GM12878 (cell line): ENCODE results near the gene AGAP3. TPM values are rescaled to one million over a fixed set of nuclear protein-coding genes. Genes with fewer than 3 reads are reported as not detected.

ENCODE experiments used
- ASH2L ChIP-seq: fragments of 300-600, 200-600 bp; sonication (generic); IDR thresholded peaks from 2 replicates; pipeline ENCODE4 v1.6.1; 2017; ENCODE audit warnings: low read depth, mild to moderate bottlenecking, borderline replicate concordance
- CBFB ChIP-seq: IDR thresholded peaks from 2 replicates; pipeline ENCODE4 v1.6.1; 2016; ENCODE audit warnings: antibody characterized with exemption, low read depth
- CBX3 ChIP-seq: fragments of 200-600 bp; sonication (generic); IDR thresholded peaks from 2 replicates; pipeline ENCODE4 v1.6.1; 2016; ENCODE audit warnings: low read depth, borderline replicate concordance
- CBX5 ChIP-seq: sonication (generic); IDR thresholded peaks from 2 replicates; pipeline ENCODE4 v1.6.1; 2016; ENCODE audit warnings: low read depth, moderate library complexity, mild to moderate bottlenecking, inconsistent platforms
- CHD1 ChIP-seq: IDR thresholded peaks from 2 replicates; pipeline ENCODE4 v1.6.1; 2012; ENCODE audit warnings: low read depth, low read length, improper control_type of control experiment
- EGR1 ChIP-seq, 2 experiments: IDR thresholded peaks; 1 replicate in 1 of 2; 2 replicates in 1 of 2; pipeline ENCODE4 v1.6.1; 2011 to 2012; ENCODE audit warnings: low read depth in 2 of 2, low read length in 2 of 2, borderline replicate concordance in 1 of 2, mild to moderate bottlenecking in 1 of 2, moderate library complexity in 1 of 2
- GATAD2B ChIP-seq: fragments of 450-650 bp; conservative IDR thresholded peaks from 2 replicates; pipeline ENCODE4 v1.6.1; 2017; ENCODE audit warnings: low read depth, mild to moderate bottlenecking, moderate library complexity
- HCFC1 ChIP-seq: fragments of 150-350 bp; IDR thresholded peaks from 2 replicates; pipeline ENCODE4 v1.6.1; 2014; ENCODE audit warnings: low read length
- IKZF1 ChIP-seq: fragments of 450-650 bp; conservative IDR thresholded peaks from 2 replicates; pipeline ENCODE4 v1.6.1; 2017; ENCODE audit warnings: antibody characterized with exemption, mild to moderate bottlenecking
- NBN ChIP-seq: fragments of 450-650 bp; IDR thresholded peaks from 2 replicates; pipeline ENCODE4 v1.6.1; 2016
- NR2C1 ChIP-seq: fragments of 450-650 bp; IDR thresholded peaks from 2 replicates; pipeline ENCODE4 v1.6.1; 2017; ENCODE audit warnings: antibody characterized with exemption, mild to moderate bottlenecking, moderate library complexity
- SIX5 ChIP-seq: IDR thresholded peaks from 2 replicates; pipeline ENCODE4 v1.6.1; 2011; ENCODE audit warnings: mild to moderate bottlenecking, low read depth, low read length, moderate library complexity; ENCODE audit not compliant: severe bottlenecking
- SMAD5 ChIP-seq: IDR thresholded peaks from 2 replicates; pipeline ENCODE4 v1.6.1; 2016; ENCODE audit warnings: antibody characterized with exemption, low read depth
- SMARCA5 ChIP-seq: fragments of 450-650 bp; IDR thresholded peaks from 2 replicates; pipeline ENCODE4 v1.6.1; 2017; ENCODE audit warnings: mild to moderate bottlenecking
- SP1 ChIP-seq: IDR thresholded peaks from one replicate; pipeline ENCODE4 v1.6.1; 2011; ENCODE audit warnings: low read depth, low read length
- SPI1 ChIP-seq: IDR thresholded peaks from 2 replicates; pipeline ENCODE4 v1.6.1; 2011; ENCODE audit warnings: low read depth, mild to moderate bottlenecking, low read length, moderate library complexity, borderline replicate concordance; ENCODE audit not compliant: insufficient read depth
- SRF ChIP-seq, 2 experiments: IDR thresholded peaks; 2 replicates each; pipeline ENCODE4 v1.6.1; 2011; ENCODE audit warnings: low read depth in 2 of 2, low read length in 2 of 2, mild to moderate bottlenecking in 1 of 2, moderate library complexity in 1 of 2
- STAT1 ChIP-seq: fragments of 450-650 bp; conservative IDR thresholded peaks from 2 replicates; pipeline ENCODE4 v1.6.1; 2014; ENCODE audit warnings: antibody characterized with exemption, mild to moderate bottlenecking
- STAT3 ChIP-seq: IDR thresholded peaks from 2 replicates; pipeline ENCODE4 v1.6.1; 2011; ENCODE audit warnings: low read depth, low read length, improper control_type of control experiment
- ZNF217 ChIP-seq: fragments of 450-650 bp; IDR thresholded peaks from 2 replicates; pipeline ENCODE4 v1.6.1; 2017; ENCODE audit warnings: antibody characterized with exemption, mild to moderate bottlenecking
- polyA plus RNA-seq, 11 experiments: library from polyadenylated mRNA; depleted of rRNA in 4 of 11; unstranded in 6 of 11; stranded (reverse) in 5 of 11; fragments of >200 nt; fragmentation: Nextera tagmentation in 4 of 11; fragmentation: Illumina TruSeq in 1 of 11; extraction: Ambion mirVana in 4 of 11; extraction: Trizol in 1 of 11; gene quantifications; 1 replicate in 1 of 11; 2 replicates in 10 of 11; pipeline versions ENCODE4 v1.2.1 to v1.2.3, GENCODE V29; 2011 to 2016; ENCODE audit warnings: inconsistent platforms in 2 of 11, missing spikeins in 2 of 11, low read depth in 1 of 11
- total RNA-seq, 4 experiments: library from RNA; depleted of rRNA in 3 of 4; stranded (reverse); fragments of >200 nt in 3 of 4; fragmentation: Illumina TruSeq in 1 of 4; extraction: Trizol in 1 of 4; gene quantifications; 2 replicates each; pipeline versions ENCODE4 v1.2.1 to v1.2.3, GENCODE V29; 2013 to 2021
- TF ChIP-seq, protein P1 (sequence below): fragments of 450-650 bp; IDR thresholded peaks from 2 replicates; pipeline ENCODE4 v1.6.1; 2017; ENCODE audit warnings: mild to moderate bottlenecking, moderate library complexity
- TF ChIP-seq, protein P2 (sequence below): fragments of 450-650 bp; IDR thresholded peaks from 2 replicates; pipeline ENCODE4 v1.6.1; 2016; ENCODE audit warnings: mild to moderate bottlenecking
- TF ChIP-seq, protein P3 (sequence below): fragments of 450-650 bp; IDR thresholded peaks from 2 replicates; pipeline ENCODE4 v1.6.1; 2016; ENCODE audit warnings: mild to moderate bottlenecking
- TF ChIP-seq, protein P4 (sequence below): fragments of 450-650 bp; IDR thresholded peaks from 2 replicates; pipeline ENCODE4 v1.6.1; 2014; ENCODE audit warnings: mild to moderate bottlenecking

The AGAP3 gene
- total and polyA plus RNA-seq, 10 of the 15 experiments (the other 5 are each of a cell fraction or from before 2014, with no cell fraction given) = 1.8 to 68.1 (median 15.7) TPM

DNA sequence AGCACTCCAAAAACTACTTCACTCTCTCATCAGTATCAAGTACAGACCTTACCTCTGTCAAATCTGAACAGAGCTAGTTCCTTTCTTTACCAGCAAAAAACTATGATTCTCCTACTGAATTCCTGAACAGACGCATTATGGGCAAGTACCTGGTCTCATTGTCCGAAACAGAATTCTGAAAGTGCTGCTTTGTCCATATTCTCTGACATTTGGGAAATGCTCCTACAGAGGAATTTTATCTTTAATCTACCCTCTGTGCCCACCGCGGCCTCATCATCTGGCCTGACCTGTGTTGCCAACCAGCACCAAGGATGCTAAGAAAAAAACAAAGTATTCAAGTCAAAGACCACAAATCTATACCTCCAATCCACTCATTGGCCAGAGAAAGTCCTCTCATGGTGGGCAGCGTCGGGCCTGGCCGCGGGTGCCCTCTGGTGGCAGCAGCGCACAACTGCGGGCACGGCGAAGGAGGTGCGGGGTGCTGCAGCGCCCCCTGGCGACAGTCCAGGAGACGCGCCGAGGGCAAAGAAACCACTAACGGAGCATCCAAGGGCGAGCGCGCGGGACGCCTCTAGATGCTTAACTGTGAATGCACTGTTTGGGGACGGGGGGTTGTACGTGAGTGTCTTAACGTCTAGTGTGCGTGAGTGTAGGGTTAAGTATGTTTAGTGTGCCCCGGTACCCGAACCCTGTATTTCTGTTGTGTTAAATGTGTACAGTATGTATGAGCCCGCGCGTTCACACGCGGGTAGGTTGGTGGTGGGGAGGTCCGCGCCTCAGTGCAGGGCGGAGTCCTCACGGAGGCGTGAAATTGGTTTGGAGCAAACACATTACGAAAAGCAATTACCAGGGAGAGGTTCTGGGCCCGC lies 86.2 kb downstream of the AGAP3 start (continued):
- TF ChIP-seq GATAD2B = no peak
- no peak for TF ChIP-seq SMAD5
- TF ChIP-seq ZNF217 = no peak
- TF ChIP-seq, protein P1, sequence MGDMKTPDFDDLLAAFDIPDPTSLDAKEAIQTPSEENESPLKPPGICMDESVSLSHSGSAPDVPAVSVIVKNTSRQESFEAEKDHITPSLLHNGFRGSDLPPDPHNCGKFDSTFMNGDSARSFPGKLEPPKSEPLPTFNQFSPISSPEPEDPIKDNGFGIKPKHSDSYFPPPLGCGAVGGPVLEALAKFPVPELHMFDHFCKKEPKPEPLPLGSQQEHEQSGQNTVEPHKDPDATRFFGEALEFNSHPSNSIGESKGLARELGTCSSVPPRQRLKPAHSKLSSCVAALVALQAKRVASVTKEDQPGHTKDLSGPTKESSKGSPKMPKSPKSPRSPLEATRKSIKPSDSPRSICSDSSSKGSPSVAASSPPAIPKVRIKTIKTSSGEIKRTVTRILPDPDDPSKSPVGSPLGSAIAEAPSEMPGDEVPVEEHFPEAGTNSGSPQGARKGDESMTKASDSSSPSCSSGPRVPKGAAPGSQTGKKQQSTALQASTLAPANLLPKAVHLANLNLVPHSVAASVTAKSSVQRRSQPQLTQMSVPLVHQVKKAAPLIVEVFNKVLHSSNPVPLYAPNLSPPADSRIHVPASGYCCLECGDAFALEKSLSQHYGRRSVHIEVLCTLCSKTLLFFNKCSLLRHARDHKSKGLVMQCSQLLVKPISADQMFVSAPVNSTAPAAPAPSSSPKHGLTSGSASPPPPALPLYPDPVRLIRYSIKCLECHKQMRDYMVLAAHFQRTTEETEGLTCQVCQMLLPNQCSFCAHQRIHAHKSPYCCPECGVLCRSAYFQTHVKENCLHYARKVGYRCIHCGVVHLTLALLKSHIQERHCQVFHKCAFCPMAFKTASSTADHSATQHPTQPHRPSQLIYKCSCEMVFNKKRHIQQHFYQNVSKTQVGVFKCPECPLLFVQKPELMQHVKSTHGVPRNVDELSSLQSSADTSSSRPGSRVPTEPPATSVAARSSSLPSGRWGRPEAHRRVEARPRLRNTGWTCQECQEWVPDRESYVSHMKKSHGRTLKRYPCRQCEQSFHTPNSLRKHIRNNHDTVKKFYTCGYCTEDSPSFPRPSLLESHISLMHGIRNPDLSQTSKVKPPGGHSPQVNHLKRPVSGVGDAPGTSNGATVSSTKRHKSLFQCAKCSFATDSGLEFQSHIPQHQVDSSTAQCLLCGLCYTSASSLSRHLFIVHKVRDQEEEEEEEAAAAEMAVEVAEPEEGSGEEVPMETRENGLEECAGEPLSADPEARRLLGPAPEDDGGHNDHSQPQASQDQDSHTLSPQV = peak; percentile 87
- no peak for TF ChIP-seq IKZF1
- 0 out of 2 replicates have a peak, but pooled peaks have one; percentile 50 for TF ChIP-seq CBX5
- TF ChIP-seq SIX5 = no peak
- peak; percentile 95 for TF ChIP-seq SMARCA5
- no peak for TF ChIP-seq SRF (IDR thresholded peaks at IDR 0.05; ENCODE audit: low read depth in 2 of 2, low read length in 2 of 2)
- 0 out of 2 replicates have a peak, but pooled peaks have one; percentile 16 for TF ChIP-seq NBN
- TF ChIP-seq, protein P2, sequence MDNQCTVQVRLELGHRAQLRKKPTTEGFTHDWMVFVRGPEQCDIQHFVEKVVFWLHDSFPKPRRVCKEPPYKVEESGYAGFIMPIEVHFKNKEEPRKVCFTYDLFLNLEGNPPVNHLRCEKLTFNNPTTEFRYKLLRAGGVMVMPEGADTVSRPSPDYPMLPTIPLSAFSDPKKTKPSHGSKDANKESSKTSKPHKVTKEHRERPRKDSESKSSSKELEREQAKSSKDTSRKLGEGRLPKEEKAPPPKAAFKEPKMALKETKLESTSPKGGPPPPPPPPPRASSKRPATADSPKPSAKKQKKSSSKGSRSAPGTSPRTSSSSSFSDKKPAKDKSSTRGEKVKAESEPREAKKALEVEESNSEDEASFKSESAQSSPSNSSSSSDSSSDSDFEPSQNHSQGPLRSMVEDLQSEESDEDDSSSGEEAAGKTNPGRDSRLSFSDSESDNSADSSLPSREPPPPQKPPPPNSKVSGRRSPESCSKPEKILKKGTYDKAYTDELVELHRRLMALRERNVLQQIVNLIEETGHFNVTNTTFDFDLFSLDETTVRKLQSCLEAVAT = no peak
- 0 out of 2 replicates have a peak, but pooled peaks have one; percentile 23 for TF ChIP-seq HCFC1
- TF ChIP-seq CHD1 = no peak
- TF ChIP-seq, protein P3, sequence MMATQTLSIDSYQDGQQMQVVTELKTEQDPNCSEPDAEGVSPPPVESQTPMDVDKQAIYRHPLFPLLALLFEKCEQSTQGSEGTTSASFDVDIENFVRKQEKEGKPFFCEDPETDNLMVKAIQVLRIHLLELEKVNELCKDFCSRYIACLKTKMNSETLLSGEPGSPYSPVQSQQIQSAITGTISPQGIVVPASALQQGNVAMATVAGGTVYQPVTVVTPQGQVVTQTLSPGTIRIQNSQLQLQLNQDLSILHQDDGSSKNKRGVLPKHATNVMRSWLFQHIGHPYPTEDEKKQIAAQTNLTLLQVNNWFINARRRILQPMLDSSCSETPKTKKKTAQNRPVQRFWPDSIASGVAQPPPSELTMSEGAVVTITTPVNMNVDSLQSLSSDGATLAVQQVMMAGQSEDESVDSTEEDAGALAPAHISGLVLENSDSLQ = no peak
- TF ChIP-seq ASH2L = no peak
- TF ChIP-seq NR2C1 = no peak
- TF ChIP-seq CBX3 = no peak
- no peak for TF ChIP-seq SPI1
- no peak for TF ChIP-seq STAT3
- TF ChIP-seq CBFB = 0 out of 2 replicates have a peak, but pooled peaks have one; percentile 30
- 0 out of 2 replicates have a peak, but pooled peaks have one; percentile 43 for TF ChIP-seq STAT1
- TF ChIP-seq EGR1 (IDR thresholded peaks at IDR 0.05; ENCODE audit: borderline replicate concordance in 1 of 2, low read depth in 2 of 2, low read length in 2 of 2) = no peak
- TF ChIP-seq, protein P4, sequence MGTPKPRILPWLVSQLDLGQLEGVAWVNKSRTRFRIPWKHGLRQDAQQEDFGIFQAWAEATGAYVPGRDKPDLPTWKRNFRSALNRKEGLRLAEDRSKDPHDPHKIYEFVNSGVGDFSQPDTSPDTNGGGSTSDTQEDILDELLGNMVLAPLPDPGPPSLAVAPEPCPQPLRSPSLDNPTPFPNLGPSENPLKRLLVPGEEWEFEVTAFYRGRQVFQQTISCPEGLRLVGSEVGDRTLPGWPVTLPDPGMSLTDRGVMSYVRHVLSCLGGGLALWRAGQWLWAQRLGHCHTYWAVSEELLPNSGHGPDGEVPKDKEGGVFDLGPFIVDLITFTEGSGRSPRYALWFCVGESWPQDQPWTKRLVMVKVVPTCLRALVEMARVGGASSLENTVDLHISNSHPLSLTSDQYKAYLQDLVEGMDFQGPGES = 0 out of 2 replicates have a peak, but pooled peaks have one; percentile 46
- TF ChIP-seq SP1 = peak; percentile 69
